ENCODE results near the gene PAM.

DNA sequence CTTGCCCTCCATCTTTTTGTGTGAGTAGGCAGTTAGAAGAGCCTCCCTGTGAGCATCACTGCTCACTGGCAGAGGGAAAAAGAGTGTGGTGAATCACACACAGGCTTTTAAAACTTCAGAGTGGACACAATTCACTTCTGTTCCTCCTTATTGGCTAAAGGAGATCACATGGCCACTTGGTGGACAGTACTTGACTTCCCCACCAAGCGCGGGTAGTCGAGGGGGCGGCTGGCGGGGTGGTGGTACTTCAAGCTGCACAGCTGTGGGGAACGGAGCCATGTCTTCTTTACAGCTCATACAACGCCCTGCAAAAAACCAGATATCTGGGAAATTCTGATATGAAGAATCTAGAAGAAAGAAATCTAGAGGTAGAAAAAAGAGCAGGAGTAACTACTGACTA lies 95.4 kb downstream of the PAM start:
- TF ChIP-seq, protein P1, sequence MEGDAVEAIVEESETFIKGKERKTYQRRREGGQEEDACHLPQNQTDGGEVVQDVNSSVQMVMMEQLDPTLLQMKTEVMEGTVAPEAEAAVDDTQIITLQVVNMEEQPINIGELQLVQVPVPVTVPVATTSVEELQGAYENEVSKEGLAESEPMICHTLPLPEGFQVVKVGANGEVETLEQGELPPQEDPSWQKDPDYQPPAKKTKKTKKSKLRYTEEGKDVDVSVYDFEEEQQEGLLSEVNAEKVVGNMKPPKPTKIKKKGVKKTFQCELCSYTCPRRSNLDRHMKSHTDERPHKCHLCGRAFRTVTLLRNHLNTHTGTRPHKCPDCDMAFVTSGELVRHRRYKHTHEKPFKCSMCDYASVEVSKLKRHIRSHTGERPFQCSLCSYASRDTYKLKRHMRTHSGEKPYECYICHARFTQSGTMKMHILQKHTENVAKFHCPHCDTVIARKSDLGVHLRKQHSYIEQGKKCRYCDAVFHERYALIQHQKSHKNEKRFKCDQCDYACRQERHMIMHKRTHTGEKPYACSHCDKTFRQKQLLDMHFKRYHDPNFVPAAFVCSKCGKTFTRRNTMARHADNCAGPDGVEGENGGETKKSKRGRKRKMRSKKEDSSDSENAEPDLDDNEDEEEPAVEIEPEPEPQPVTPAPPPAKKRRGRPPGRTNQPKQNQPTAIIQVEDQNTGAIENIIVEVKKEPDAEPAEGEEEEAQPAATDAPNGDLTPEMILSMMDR (IDR thresholded peaks at IDR 0.05): no peak
- no peak for TF ChIP-seq POLR2A (IDR thresholded peaks at IDR 0.05)
- TF ChIP-seq POLR2AphosphoS5 (IDR thresholded peaks at IDR 0.05): no peak
- TF ChIP-seq EP300 (IDR thresholded peaks at IDR 0.05): no peak
